ENCODE measurements around the gene DOCK2. TPM values are rescaled to one million over a fixed set of nuclear protein-coding genes. Genes with fewer than 3 reads are reported as not detected.

DOCK2 gene
- total and polyA plus RNA-seq, 9 of the 15 experiments (the other 6 are each of a cell fraction or from before 2014, with no cell fraction given) = 4.5 to 42.6 (median 20.5) TPM

GRCh38 chr5:170056561-170057267 is 419.6 kb downstream of the DOCK2 start:
- intact Hi-C loops (cut with micrococcal nuclease) = no loop called here
- no peaks in the 10 kb centered on the region for H3K36me3 ChIP-seq (ENCODE audit: control insufficient read depth, insufficient read depth, low read length)
- in situ Hi-C loops (cut with MboI) = no loop called here
- H3K4me2 ChIP-seq (ENCODE audit: insufficient read depth, low read length) = no peak overlapping the region
- POLR2A ChIA-PET = no interaction called here
- ATAC-seq = no peak
- TF ChIP-seq, protein P1, sequence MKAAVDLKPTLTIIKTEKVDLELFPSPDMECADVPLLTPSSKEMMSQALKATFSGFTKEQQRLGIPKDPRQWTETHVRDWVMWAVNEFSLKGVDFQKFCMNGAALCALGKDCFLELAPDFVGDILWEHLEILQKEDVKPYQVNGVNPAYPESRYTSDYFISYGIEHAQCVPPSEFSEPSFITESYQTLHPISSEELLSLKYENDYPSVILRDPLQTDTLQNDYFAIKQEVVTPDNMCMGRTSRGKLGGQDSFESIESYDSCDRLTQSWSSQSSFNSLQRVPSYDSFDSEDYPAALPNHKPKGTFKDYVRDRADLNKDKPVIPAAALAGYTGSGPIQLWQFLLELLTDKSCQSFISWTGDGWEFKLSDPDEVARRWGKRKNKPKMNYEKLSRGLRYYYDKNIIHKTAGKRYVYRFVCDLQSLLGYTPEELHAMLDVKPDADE (conservative IDR thresholded peaks at IDR 0.05; ENCODE audit: control insufficient read depth, low read depth, low read length) = no peak
- TF ChIP-seq HDAC8 (tag; IDR thresholded peaks at IDR 0.05) = no peak
- TF ChIP-seq, protein P2, sequence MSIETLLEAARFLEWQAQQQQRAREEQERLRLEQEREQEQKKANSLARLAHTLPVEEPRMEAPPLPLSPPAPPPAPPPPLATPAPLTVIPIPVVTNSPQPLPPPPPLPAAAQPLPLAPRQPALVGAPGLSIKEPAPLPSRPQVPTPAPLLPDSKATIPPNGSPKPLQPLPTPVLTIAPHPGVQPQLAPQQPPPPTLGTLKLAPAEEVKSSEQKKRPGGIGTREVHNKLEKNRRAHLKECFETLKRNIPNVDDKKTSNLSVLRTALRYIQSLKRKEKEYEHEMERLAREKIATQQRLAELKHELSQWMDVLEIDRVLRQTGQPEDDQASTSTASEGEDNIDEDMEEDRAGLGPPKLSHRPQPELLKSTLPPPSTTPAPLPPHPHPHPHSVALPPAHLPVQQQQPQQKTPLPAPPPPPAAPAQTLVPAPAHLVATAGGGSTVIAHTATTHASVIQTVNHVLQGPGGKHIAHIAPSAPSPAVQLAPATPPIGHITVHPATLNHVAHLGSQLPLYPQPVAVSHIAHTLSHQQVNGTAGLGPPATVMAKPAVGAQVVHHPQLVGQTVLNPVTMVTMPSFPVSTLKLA (conservative IDR thresholded peaks at IDR 0.05) = no peak
- no peak for TF ChIP-seq SNIP1 (IDR thresholded peaks at IDR 0.05; ENCODE audit: low read depth)
- TF ChIP-seq, protein P3, sequence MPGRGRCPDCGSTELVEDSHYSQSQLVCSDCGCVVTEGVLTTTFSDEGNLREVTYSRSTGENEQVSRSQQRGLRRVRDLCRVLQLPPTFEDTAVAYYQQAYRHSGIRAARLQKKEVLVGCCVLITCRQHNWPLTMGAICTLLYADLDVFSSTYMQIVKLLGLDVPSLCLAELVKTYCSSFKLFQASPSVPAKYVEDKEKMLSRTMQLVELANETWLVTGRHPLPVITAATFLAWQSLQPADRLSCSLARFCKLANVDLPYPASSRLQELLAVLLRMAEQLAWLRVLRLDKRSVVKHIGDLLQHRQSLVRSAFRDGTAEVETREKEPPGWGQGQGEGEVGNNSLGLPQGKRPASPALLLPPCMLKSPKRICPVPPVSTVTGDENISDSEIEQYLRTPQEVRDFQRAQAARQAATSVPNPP (IDR thresholded peaks at IDR 0.05; ENCODE audit: borderline replicate concordance, insufficient read depth, insufficient read length) = no peak
- no peak for TF ChIP-seq SAP30 (IDR thresholded peaks at IDR 0.05; ENCODE audit: borderline replicate concordance, insufficient read depth, low read depth, low read length, poor library complexity, severe bottlenecking)
- TF ChIP-seq ZNF717 (CRISPR knock-in tag; IDR thresholded peaks at IDR 0.05) = no peak
- TF ChIP-seq ZNF174 (CRISPR knock-in tag; IDR thresholded peaks at IDR 0.05) = no peak
- TF ChIP-seq ZBTB7A (IDR thresholded peaks at IDR 0.05; ENCODE audit: borderline replicate concordance, control insufficient read depth, low read depth, low read length) = no peak
- no peak for TF ChIP-seq BRD4 (IDR thresholded peaks at IDR 0.05)
- TF ChIP-seq, protein P4, sequence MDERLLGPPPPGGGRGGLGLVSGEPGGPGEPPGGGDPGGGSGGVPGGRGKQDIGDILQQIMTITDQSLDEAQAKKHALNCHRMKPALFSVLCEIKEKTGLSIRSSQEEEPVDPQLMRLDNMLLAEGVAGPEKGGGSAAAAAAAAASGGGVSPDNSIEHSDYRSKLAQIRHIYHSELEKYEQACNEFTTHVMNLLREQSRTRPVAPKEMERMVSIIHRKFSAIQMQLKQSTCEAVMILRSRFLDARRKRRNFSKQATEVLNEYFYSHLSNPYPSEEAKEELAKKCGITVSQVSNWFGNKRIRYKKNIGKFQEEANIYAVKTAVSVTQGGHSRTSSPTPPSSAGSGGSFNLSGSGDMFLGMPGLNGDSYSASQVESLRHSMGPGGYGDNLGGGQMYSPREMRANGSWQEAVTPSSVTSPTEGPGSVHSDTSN (CRISPR knock-in tag; IDR thresholded peaks at IDR 0.05; ENCODE audit: low read depth) = no peak
- TF ChIP-seq, protein P4 (tag; conservative IDR thresholded peaks at IDR 0.05; ENCODE audit: low read depth) = no peak
- no peak for TF ChIP-seq SETDB1 (IDR thresholded peaks at IDR 0.05; ENCODE audit: low read length)
- H2AFZ ChIP-seq (ENCODE audit: low read depth, low read length) = no peak overlapping the region
- CTCF ChIA-PET (ENCODE audit: low intra/inter-chr PET ratio) = no interaction called here
- no peak for FAIRE-seq
- H3K4me1 ChIP-seq (replicated peaks in 1 of 2; ENCODE audit: control insufficient read depth in 2 of 2, insufficient read depth in 2 of 2, low read length in 2 of 2) = peaks cover 0 to 3% of the 10 kb centered on the region in 2 experiments; a peak in 1 of 5 replicates
- no peak overlapping the region for H3K4me3 ChIP-seq
- WGBS (ENCODE audit: insufficient coverage, low coverage, missing lambda C conversion rate) = 28% methylated on average over 11 of the region's 11 CpGs
- no peaks in the 10 kb centered on the region for H3K79me2 ChIP-seq (ENCODE audit: control insufficient read depth, insufficient read depth, low read length)
- no peaks in the 10 kb centered on the region for H3K9me3 ChIP-seq (replicated peaks; ENCODE audit: control insufficient read depth, insufficient read depth, low read depth, low read length)
- no peaks in the 10 kb centered on the region; the same call in 1 of the 2 replicates for H4K20me1 ChIP-seq (replicated peaks; ENCODE audit: control insufficient read depth, insufficient read depth, low read length)
- no peaks in the 10 kb centered on the region for H3K27me3 ChIP-seq (ENCODE audit: control insufficient read depth in 2 of 2, insufficient read depth in 2 of 2, low read length in 2 of 2)
- BruUV-seq (replicated peaks) = no TSS peak
- no peak overlapping the region for H3K27ac ChIP-seq (ENCODE audit: extremely low read depth, low read depth, low read length)
- no peak overlapping the region for H3K9ac ChIP-seq (ENCODE audit: insufficient read depth in 1 of 2, low read depth in 2 of 2, low read length in 2 of 2)
- DNase-seq (ENCODE audit: extremely low read depth in 1 of 4, low spot score in 3 of 4) = no peak
- H3K9me1 ChIP-seq (ENCODE audit: control insufficient read depth, insufficient read depth, low read length) = no peaks in the 10 kb centered on the region

Measured in K562 (cell line).